Liver (tissue), 9 donors: Measurements from ENCODE around the gene CHID1. TPM values are rescaled to one million over a fixed set of nuclear protein-coding genes. Genes with fewer than 3 reads are reported as not detected.

Experiments
- DNase-seq: peaks from one replicate; pipeline ENCODE4 v3.0.0-alpha.2; 2017; ENCODE audit warnings: low spot score
- H3K27ac ChIP-seq, 2 donors: one replicate each; pipeline ENCODE4 v1.7.0; 2013; ENCODE audit warnings: inconsistent platforms in 2 of 2, low read length in 2 of 2, control low read depth in 1 of 2, low read depth in 1 of 2, mild to moderate bottlenecking in 1 of 2
- H3K27me3 ChIP-seq, 4 donors: one replicate each; pipeline versions ENCODE4 v1.6.1 to v1.7.0; 2013; ENCODE audit warnings: low read length in 3 of 4, inconsistent platforms in 1 of 4, mild to moderate bottlenecking in 1 of 4, moderate library complexity in 1 of 4; ENCODE audit not compliant: control insufficient read depth in 4 of 4, insufficient read depth in 4 of 4
- H3K36me3 ChIP-seq, 4 donors: one replicate each; pipeline versions ENCODE4 v1.6.1 to v1.7.0; 2013; ENCODE audit warnings: low read length in 3 of 4, mild to moderate bottlenecking in 3 of 4, low read depth in 1 of 4, moderate library complexity in 1 of 4; ENCODE audit not compliant: control insufficient read depth in 4 of 4, insufficient read depth in 3 of 4
- H3K4me1 ChIP-seq, 4 donors: one replicate each; pipeline versions ENCODE4 v1.6.1 to v1.7.0; 2013; ENCODE audit warnings: low read length in 3 of 4, mild to moderate bottlenecking in 3 of 4, moderate library complexity in 1 of 4; ENCODE audit not compliant: control insufficient read depth in 4 of 4, insufficient read depth in 4 of 4
- H3K4me3 ChIP-seq, 3 donors: one replicate each; pipeline versions ENCODE4 v1.6.1 to v1.7.0; 2013; ENCODE audit warnings: low read length in 3 of 3, control low read depth in 1 of 3, low read depth in 1 of 3, mild to moderate bottlenecking in 1 of 3
- H3K9ac ChIP-seq, 2 donors: one replicate each; pipeline ENCODE4 v1.7.0; 2013; ENCODE audit warnings: low read length in 2 of 2, mild to moderate bottlenecking in 2 of 2, moderate library complexity in 2 of 2, control low read depth in 1 of 2, low read depth in 1 of 2
- H3K9me3 ChIP-seq, 4 donors: one replicate each; pipeline versions ENCODE4 v1.6.1 to v1.7.0; 2013; ENCODE audit warnings: low read length in 3 of 4; ENCODE audit not compliant: control insufficient read depth in 4 of 4
- CTCF ChIP-seq: fragments of 150-350 bp; IDR thresholded peaks from 2 replicates; pipeline ENCODE4 v1.5.1; 2017; ENCODE audit warnings: improper control_type of control experiment, low read depth, low read length; ENCODE audit not compliant: missing input control
- EGR1 ChIP-seq, 2 donors: IDR thresholded peaks; 2 replicates each; pipeline ENCODE4 v1.6.1; 2016 to 2018; ENCODE audit warnings: antibody characterized with exemption in 2 of 2, low read depth in 2 of 2
- FOXA1 ChIP-seq: IDR thresholded peaks from 2 replicates; pipeline ENCODE4 v1.6.1; 2016; ENCODE audit warnings: antibody characterized with exemption
- FOXA2 ChIP-seq: IDR thresholded peaks from 2 replicates; pipeline ENCODE4 v1.6.1; 2016; ENCODE audit warnings: antibody characterized with exemption
- GABPA ChIP-seq, 2 donors: IDR thresholded peaks in 1 of 2; conservative IDR thresholded peaks in 1 of 2; 2 replicates each; pipeline ENCODE4 v1.6.1; 2016; ENCODE audit warnings: antibody characterized with exemption in 2 of 2, mild to moderate bottlenecking in 1 of 2, moderate library complexity in 1 of 2
- HNF4G ChIP-seq: IDR thresholded peaks from 2 replicates; pipeline ENCODE4 v1.6.1; 2016; ENCODE audit warnings: antibody characterized with exemption
- RXRA ChIP-seq, 2 donors: IDR thresholded peaks; 2 replicates each; pipeline ENCODE4 v1.6.1; 2017 to 2018; ENCODE audit warnings: antibody characterized with exemption in 2 of 2, mild to moderate bottlenecking in 1 of 2
- SP1 ChIP-seq: IDR thresholded peaks from 2 replicates; pipeline ENCODE4 v1.6.1; 2018; ENCODE audit warnings: antibody characterized with exemption, mild to moderate bottlenecking
- TAF1 ChIP-seq: conservative IDR thresholded peaks from 2 replicates; pipeline ENCODE4 v1.6.1; 2016; ENCODE audit warnings: antibody characterized with exemption, mild to moderate bottlenecking
- YY1 ChIP-seq: IDR thresholded peaks from 2 replicates; pipeline ENCODE4 v1.6.1; 2016; ENCODE audit warnings: antibody characterized with exemption, mild to moderate bottlenecking
- WGBS: extraction: QIAGEN DNeasy Blood & Tissue Kit; methylation state at CpG from one replicate; pipeline ENCODE4 v1.1.7; 2013; 5-methylcytosine and 5-hydroxymethylcytosine counted together
- polyA plus RNA-seq, 2 donors: library from polyadenylated mRNA; stranded (reverse) in 1 of 2; unstranded in 1 of 2; fragments of 200-250 nt in 1 of 2; fragments of >200 nt in 1 of 2; fragmentation: Nextera tagmentation in 1 of 2; extraction: Ambion mirVana in 1 of 2; gene quantifications; one replicate each; pipeline versions ENCODE4 v1.2.1 to v1.2.3, GENCODE V29; 2013 to 2015
- total RNA-seq, 2 donors: library from RNA; depleted of rRNA; stranded (reverse); fragments of >200 nt; gene quantifications; one replicate each; pipeline ENCODE4 v1.2.3, GENCODE V29; 2014
- TF ChIP-seq, protein P1 (sequence below): IDR thresholded peaks from 2 replicates; pipeline ENCODE4 v1.6.1; 2016; ENCODE audit warnings: antibody characterized with exemption
- TF ChIP-seq, protein P2 (sequence below): IDR thresholded peaks from 2 replicates; pipeline ENCODE4 v1.6.1; 2016; ENCODE audit warnings: antibody characterized with exemption
- TF ChIP-seq, protein P3 (sequence below): IDR thresholded peaks from 2 replicates; pipeline ENCODE4 v1.6.1; 2016; ENCODE audit warnings: antibody characterized with exemption
- donor health status: healthy.
- donor health status: healthy.
- donor health status: healthy.
- donor health status: healthy.
- donor health status: healthy.

CHID1 gene
- total and polyA plus RNA-seq, 4 donors, result 39.5 to 68.8 (median 59.1) TPM

GRCh38 chr11:934527-934926, 23.9 kb upstream of the CHID1 start:
- Histone ChIP-seq H3K9me3 (no peaks in the 10 kb centered on the region), H3K27me3 (no peaks in the 10 kb centered on the region), H3K4me1 (peaks cover 5 to 47% (median 38%) of the 10 kb centered on the region in 4 donors), H3K9ac (no peak overlapping the region), H3K36me3 (no peaks in the 10 kb centered on the region), H3K4me3 (no peak overlapping the region), H3K27ac (peak overlapping the region in 1 of 2 donors; percentile 28)
- no peak for DNase-seq
- TF ChIP-seq EGR1 (IDR thresholded peaks at IDR 0.05; ENCODE audit: low read depth in 2 of 2) (no peak), FOXA1 (no peak), GABPA (IDR thresholded peaks at IDR 0.05 in 1 of 2, conservative IDR thresholded peaks at IDR 0.05 in 1 of 2) (no peak), TAF1 (no peak), RXRA (IDR thresholded peaks at IDR 0.05) (no peak), FOXA2 (no peak), HNF4G (no peak), CTCF (no peak)
- TF ChIP-seq, protein P1, sequence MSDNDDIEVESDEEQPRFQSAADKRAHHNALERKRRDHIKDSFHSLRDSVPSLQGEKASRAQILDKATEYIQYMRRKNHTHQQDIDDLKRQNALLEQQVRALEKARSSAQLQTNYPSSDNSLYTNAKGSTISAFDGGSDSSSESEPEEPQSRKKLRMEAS, result no peak
- TF ChIP-seq, protein P2, sequence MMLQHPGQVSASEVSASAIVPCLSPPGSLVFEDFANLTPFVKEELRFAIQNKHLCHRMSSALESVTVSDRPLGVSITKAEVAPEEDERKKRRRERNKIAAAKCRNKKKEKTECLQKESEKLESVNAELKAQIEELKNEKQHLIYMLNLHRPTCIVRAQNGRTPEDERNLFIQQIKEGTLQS, result no peak
- 73% methylated on average over 6 of the region's 6 CpGs for WGBS

- H3K9ac ChIP-seq, result no peak overlapping the region
- DNase-seq, result no peak
Measured at GRCh38 chr11:933936-934335, 23.3 kb upstream of the CHID1 start.

GRCh38 chr11:933142-933851, 22.7 kb upstream of the CHID1 start:
- Histone ChIP-seq H3K4me3 (no peak overlapping the region), H3K9me3 (no peaks in the 10 kb centered on the region), H3K4me1 (peaks cover 7 to 55% (median 48%) of the 10 kb centered on the region in 4 donors), H3K9ac (no peak overlapping the region), H3K27ac (peak overlapping the region; percentile 23 to 39), H3K36me3 (no peaks in the 10 kb centered on the region), H3K27me3 (no peaks in the 10 kb centered on the region)
- DNase-seq, result no peak
- no peak for TF ChIP-seq EGR1 (IDR thresholded peaks at IDR 0.05; ENCODE audit: low read depth in 2 of 2)
- no peak for TF ChIP-seq RXRA (IDR thresholded peaks at IDR 0.05)
- TF ChIP-seq SP1, result no peak
- no peak for TF ChIP-seq FOXA2
- TF ChIP-seq HNF4G, result no peak
- no peak for TF ChIP-seq YY1
- TF ChIP-seq FOXA1, result no peak
- WGBS, result 65% methylated on average over 14 of the region's 14 CpGs

More at GRCh38 chr11:933936-934335, 23.3 kb upstream of the CHID1 start:
- TF ChIP-seq YY1 (no peak), SP1 (no peak)
- TF ChIP-seq, protein P3, sequence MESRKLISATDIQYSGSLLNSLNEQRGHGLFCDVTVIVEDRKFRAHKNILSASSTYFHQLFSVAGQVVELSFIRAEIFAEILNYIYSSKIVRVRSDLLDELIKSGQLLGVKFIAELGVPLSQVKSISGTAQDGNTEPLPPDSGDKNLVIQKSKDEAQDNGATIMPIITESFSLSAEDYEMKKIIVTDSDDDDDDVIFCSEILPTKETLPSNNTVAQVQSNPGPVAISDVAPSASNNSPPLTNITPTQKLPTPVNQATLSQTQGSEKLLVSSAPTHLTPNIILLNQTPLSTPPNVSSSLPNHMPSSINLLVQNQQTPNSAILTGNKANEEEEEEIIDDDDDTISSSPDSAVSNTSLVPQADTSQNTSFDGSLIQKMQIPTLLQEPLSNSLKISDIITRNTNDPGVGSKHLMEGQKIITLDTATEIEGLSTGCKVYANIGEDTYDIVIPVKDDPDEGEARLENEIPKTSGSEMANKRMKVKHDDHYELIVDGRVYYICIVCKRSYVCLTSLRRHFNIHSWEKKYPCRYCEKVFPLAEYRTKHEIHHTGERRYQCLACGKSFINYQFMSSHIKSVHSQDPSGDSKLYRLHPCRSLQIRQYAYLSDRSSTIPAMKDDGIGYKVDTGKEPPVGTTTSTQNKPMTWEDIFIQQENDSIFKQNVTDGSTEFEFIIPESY, result no peak
- 86% methylated on average over 7 of the region's 7 CpGs for WGBS
- H3K27me3 ChIP-seq, result no peaks in the 10 kb centered on the region
- no peaks in the 10 kb centered on the region for H3K36me3 ChIP-seq
- peak overlapping the region; percentile 39 to 48 for H3K27ac ChIP-seq
- H3K4me1 ChIP-seq, result peaks cover 7 to 50% (median 43%) of the 10 kb centered on the region in 4 donors
- no peak overlapping the region for H3K4me3 ChIP-seq
- no peaks in the 10 kb centered on the region for H3K9me3 ChIP-seq
